HG03103 (cell line): ENCODE results near the gene NUDT13.

ENCODE experiments used
- ATAC-seq: cut with Tn5 transposase; IDR thresholded peaks from one replicate; pipeline ENCODE4 v1.9.1; 2021; ENCODE audit warnings: low read depth; ENCODE audit not compliant: unreplicated experiment

Gene NUDT13

GRCh38 chr10:73161079-73161478 lies 50.8 kb downstream of the NUDT13 start:
- ATAC-seq, result no peak

GRCh38 chr10:73161662-73162061 lies 51.4 kb downstream of the NUDT13 start:
- no peak for ATAC-seq

- no peak for ATAC-seq
Measured at GRCh38 chr10:73163096-73163495, 52.8 kb downstream of the NUDT13 start.

- ATAC-seq, result no peak
Measured at GRCh38 chr10:73166972-73167371, 56.7 kb downstream of the NUDT13 start.

- ATAC-seq, result no peak
Measured at GRCh38 chr10:73167458-73167782, 57.2 kb downstream of the NUDT13 start.

- peak; percentile 91 for ATAC-seq
Measured at GRCh38 chr10:73167783-73168464, 57.7 kb downstream of the NUDT13 start, which contains the start of the genes ECD and FAM149B1. TSS of gene ECD (minus strand) at chr10:73168008. CDS start at chr10:73163937, 4,071 bp downstream. TSS of gene FAM149B1 (plus strand) at chr10:73168119. CDS start at chr10:73168340, 221 bp downstream.

GRCh38 chr10:73168465-73168803 lies 58.2 kb downstream of the NUDT13 start:
- ATAC-seq, result no peak

- no peak for ATAC-seq
Measured at GRCh38 chr10:73169320-73169719, 59.1 kb downstream of the NUDT13 start.

GRCh38 chr10:73172867-73173266 lies 62.6 kb downstream of the NUDT13 start:
- ATAC-seq, result no peak

GRCh38 chr10:73174148-73174925 lies 64.1 kb downstream of the NUDT13 start:
- ATAC-seq, result no peak
